ENCODE data around the gene ACTR2. TPM values are rescaled to one million over a fixed set of nuclear protein-coding genes. Genes with fewer than 3 reads are reported as not detected.

Gene ACTR2
- total and polyA plus RNA-seq, 2 of the 13 experiments (the other 11 are each of a cell fraction or from before 2014, with no cell fraction given): 51.2 to 100 TPM

DNA sequence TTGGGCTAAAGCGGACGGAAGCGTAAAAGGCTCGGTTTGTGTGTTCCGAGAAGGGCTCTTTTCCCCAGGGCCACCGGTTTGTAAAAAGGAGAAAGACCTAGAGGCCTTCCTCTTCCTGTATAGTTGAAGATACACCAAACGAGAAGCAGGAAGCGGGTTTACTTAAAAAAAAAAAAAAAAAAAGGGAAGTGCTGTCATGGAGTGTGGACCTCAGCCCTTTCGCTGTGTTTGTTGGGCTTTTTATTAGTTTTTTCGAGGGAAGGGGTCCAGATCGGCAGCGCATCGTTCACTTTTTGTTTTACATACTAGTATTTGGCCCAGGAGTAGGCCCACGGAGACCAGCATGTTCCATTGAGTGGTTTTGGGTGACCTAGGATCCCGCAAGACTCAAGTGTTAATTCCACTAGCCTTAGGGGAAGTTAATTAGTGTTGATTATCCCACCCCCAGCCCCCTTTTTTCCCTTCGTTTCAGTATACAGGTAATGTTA, 676 bp downstream of the ACTR2 start (continued):
- TF ChIP-seq ZHX1 (CRISPR knock-in tag; IDR thresholded peaks at IDR 0.05; ENCODE audit: low read depth) (no peak), SIN3B (IDR thresholded peaks at IDR 0.05; ENCODE audit: low read length) (no peak), SIN3A (IDR thresholded peaks at IDR 0.05; ENCODE audit: borderline replicate concordance, low read depth, low read length) (0 out of 2 replicates have a peak, but pooled peaks have one; percentile 47), TBP (CRISPR knock-in tag; IDR thresholded peaks at IDR 0.05) (no peak), STAT5B (CRISPR knock-in tag; IDR thresholded peaks at IDR 0.05) (no peak), JUND (CRISPR knock-in tag; IDR thresholded peaks at IDR 0.05) (no peak), ZNF20 (CRISPR knock-in tag; IDR thresholded peaks at IDR 0.05) (0 out of 2 replicates have a peak, but pooled peaks have one; percentile 2), ZIK1 (CRISPR knock-in tag; IDR thresholded peaks at IDR 0.05; ENCODE audit: borderline replicate concordance, low read depth) (no peak), ZFP82 (CRISPR knock-in tag; IDR thresholded peaks at IDR 0.05; ENCODE audit: borderline replicate concordance) (peak; percentile 79; the same call in 1 of the 2 replicates), AKAP8 (CRISPR knock-in tag; IDR thresholded peaks at IDR 0.05) (no peak), ZBTB7B (CRISPR knock-in tag; IDR thresholded peaks at IDR 0.05) (0 out of 2 replicates have a peak, but pooled peaks have one; percentile 9), ZNF556 (CRISPR knock-in tag; IDR thresholded peaks at IDR 0.05; ENCODE audit: borderline replicate concordance) (no peak)
- TF ChIP-seq, protein P1, sequence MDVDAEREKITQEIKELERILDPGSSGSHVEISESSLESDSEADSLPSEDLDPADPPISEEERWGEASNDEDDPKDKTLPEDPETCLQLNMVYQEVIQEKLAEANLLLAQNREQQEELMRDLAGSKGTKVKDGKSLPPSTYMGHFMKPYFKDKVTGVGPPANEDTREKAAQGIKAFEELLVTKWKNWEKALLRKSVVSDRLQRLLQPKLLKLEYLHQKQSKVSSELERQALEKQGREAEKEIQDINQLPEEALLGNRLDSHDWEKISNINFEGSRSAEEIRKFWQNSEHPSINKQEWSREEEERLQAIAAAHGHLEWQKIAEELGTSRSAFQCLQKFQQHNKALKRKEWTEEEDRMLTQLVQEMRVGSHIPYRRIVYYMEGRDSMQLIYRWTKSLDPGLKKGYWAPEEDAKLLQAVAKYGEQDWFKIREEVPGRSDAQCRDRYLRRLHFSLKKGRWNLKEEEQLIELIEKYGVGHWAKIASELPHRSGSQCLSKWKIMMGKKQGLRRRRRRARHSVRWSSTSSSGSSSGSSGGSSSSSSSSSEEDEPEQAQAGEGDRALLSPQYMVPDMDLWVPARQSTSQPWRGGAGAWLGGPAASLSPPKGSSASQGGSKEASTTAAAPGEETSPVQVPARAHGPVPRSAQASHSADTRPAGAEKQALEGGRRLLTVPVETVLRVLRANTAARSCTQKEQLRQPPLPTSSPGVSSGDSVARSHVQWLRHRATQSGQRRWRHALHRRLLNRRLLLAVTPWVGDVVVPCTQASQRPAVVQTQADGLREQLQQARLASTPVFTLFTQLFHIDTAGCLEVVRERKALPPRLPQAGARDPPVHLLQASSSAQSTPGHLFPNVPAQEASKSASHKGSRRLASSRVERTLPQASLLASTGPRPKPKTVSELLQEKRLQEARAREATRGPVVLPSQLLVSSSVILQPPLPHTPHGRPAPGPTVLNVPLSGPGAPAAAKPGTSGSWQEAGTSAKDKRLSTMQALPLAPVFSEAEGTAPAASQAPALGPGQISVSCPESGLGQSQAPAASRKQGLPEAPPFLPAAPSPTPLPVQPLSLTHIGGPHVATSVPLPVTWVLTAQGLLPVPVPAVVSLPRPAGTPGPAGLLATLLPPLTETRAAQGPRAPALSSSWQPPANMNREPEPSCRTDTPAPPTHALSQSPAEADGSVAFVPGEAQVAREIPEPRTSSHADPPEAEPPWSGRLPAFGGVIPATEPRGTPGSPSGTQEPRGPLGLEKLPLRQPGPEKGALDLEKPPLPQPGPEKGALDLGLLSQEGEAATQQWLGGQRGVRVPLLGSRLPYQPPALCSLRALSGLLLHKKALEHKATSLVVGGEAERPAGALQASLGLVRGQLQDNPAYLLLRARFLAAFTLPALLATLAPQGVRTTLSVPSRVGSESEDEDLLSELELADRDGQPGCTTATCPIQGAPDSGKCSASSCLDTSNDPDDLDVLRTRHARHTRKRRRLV (CRISPR knock-in tag; IDR thresholded peaks at IDR 0.05): no peak
- TF ChIP-seq, protein P2, sequence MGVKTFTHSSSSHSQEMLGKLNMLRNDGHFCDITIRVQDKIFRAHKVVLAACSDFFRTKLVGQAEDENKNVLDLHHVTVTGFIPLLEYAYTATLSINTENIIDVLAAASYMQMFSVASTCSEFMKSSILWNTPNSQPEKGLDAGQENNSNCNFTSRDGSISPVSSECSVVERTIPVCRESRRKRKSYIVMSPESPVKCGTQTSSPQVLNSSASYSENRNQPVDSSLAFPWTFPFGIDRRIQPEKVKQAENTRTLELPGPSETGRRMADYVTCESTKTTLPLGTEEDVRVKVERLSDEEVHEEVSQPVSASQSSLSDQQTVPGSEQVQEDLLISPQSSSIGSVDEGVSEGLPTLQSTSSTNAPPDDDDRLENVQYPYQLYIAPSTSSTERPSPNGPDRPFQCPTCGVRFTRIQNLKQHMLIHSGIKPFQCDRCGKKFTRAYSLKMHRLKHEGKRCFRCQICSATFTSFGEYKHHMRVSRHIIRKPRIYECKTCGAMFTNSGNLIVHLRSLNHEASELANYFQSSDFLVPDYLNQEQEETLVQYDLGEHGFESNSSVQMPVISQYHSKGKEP (CRISPR knock-in tag; IDR thresholded peaks at IDR 0.05): no peak
- TF ChIP-seq, protein P3, sequence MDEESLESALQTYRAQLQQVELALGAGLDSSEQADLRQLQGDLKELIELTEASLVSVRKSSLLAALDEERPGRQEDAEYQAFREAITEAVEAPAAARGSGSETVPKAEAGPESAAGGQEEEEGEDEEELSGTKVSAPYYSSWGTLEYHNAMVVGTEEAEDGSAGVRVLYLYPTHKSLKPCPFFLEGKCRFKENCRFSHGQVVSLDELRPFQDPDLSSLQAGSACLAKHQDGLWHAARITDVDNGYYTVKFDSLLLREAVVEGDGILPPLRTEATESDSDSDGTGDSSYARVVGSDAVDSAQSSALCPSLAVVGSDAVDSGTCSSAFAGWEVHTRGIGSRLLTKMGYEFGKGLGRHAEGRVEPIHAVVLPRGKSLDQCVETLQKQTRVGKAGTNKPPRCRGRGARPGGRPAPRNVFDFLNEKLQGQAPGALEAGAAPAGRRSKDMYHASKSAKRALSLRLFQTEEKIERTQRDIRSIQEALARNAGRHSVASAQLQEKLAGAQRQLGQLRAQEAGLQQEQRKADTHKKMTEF (CRISPR knock-in tag; IDR thresholded peaks at IDR 0.05): no peak

Measured in HepG2 (cell line).